ENCODE results near the gene RAB1A.

DNA sequence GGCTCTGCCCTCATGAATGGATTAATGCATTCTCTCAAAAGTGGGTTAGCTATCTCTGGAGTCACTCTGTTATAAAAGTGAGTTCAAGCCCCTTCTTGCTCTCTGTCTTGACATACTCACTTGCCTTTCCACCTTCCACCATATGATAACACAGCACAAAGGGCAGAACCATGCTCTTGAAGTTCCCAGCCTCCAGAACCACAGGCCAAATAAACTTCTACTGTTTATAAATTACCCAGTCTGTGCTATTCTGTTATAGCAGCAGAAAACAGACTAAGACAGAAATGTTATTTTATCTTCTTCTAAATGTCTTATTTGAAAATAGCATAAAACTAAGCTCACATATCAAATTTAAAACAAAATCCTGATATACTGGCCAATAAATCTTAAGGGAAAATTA, 15.0 kb downstream of the RAB1A start:
- TF ChIP-seq ZBTB8A (IDR thresholded peaks at IDR 0.05; ENCODE audit: partially characterized antibody) (no peak), NRF1 (conservative IDR thresholded peaks at IDR 0.05 in 1 of 2, IDR thresholded peaks at IDR 0.05 in 1 of 2) (no peak), ZNF232 (CRISPR knock-in tag; IDR thresholded peaks at IDR 0.05) (no peak), YY1 (IDR thresholded peaks at IDR 0.05; ENCODE audit: borderline replicate concordance in 1 of 3, control insufficient read depth in 1 of 3, extremely low read depth in 1 of 3, insufficient read depth in 3 of 3, insufficient read length in 1 of 3, insufficient replicate concordance in 2 of 3, low read depth in 1 of 3, low read length in 2 of 3) (no peak), RBBP5 (IDR thresholded peaks at IDR 0.05; ENCODE audit: borderline replicate concordance, insufficient read depth, low read length, poor library complexity, severe bottlenecking) (no peak), SP1 (CRISPR knock-in tag; IDR thresholded peaks at IDR 0.05) (no peak), TAF1 (IDR thresholded peaks at IDR 0.05; ENCODE audit: control insufficient read depth, extremely low read depth, insufficient read depth, low read length, severe bottlenecking) (no peak), ZNF586 (CRISPR knock-in tag; conservative IDR thresholded peaks at IDR 0.05) (no peak), ZFX (CRISPR knock-in tag; IDR thresholded peaks at IDR 0.05) (no peak), MAFK (IDR thresholded peaks at IDR 0.05; ENCODE audit: low read length) (no peak)
- TF ChIP-seq, protein P1, sequence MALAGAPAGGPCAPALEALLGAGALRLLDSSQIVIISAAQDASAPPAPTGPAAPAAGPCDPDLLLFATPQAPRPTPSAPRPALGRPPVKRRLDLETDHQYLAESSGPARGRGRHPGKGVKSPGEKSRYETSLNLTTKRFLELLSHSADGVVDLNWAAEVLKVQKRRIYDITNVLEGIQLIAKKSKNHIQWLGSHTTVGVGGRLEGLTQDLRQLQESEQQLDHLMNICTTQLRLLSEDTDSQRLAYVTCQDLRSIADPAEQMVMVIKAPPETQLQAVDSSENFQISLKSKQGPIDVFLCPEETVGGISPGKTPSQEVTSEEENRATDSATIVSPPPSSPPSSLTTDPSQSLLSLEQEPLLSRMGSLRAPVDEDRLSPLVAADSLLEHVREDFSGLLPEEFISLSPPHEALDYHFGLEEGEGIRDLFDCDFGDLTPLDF (CRISPR knock-in tag; IDR thresholded peaks at IDR 0.05), result no peak
- TF ChIP-seq, protein P2, sequence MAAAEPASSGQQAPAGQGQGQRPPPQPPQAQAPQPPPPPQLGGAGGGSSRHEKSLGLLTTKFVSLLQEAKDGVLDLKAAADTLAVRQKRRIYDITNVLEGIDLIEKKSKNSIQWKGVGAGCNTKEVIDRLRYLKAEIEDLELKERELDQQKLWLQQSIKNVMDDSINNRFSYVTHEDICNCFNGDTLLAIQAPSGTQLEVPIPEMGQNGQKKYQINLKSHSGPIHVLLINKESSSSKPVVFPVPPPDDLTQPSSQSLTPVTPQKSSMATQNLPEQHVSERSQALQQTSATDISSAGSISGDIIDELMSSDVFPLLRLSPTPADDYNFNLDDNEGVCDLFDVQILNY (CRISPR knock-in tag; IDR thresholded peaks at IDR 0.05), result no peak
- TF ChIP-seq, protein P3, sequence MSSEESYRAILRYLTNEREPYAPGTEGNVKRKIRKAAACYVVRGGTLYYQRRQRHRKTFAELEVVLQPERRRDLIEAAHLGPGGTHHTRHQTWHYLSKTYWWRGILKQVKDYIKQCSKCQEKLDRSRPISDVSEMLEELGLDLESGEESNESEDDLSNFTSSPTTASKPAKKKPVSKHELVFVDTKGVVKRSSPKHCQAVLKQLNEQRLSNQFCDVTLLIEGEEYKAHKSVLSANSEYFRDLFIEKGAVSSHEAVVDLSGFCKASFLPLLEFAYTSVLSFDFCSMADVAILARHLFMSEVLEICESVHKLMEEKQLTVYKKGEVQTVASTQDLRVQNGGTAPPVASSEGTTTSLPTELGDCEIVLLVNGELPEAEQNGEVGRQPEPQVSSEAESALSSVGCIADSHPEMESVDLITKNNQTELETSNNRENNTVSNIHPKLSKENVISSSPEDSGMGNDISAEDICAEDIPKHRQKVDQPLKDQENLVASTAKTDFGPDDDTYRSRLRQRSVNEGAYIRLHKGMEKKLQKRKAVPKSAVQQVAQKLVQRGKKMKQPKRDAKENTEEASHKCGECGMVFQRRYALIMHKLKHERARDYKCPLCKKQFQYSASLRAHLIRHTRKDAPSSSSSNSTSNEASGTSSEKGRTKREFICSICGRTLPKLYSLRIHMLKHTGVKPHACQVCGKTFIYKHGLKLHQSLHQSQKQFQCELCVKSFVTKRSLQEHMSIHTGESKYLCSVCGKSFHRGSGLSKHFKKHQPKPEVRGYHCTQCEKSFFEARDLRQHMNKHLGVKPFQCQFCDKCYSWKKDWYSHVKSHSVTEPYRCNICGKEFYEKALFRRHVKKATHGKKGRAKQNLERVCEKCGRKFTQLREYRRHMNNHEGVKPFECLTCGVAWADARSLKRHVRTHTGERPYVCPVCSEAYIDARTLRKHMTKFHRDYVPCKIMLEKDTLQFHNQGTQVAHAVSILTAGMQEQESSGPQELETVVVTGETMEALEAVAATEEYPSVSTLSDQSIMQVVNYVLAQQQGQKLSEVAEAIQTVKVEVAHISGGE (CRISPR knock-in tag; IDR thresholded peaks at IDR 0.05), result no peak

All from K562 (cell line).